ENCODE data around the gene PRICKLE1.

DNA sequence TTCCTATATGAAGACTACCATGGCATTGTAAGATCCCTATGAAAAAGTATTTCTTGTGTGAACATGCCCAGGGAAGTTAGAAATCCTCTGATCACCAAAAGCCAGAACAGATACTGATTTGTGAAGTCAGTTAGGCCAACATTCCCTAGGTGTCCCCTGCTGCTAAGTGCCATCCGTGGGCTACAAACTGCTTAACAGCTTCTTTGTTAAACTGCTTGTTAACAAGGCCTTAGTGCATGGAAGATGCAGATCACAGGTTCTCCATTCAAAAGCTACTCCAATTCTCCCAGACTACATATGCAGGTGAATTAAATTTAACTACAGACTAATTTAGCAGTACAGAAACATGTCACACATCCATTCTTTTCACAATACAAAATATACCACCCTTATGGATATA, 108.2 kb downstream of the PRICKLE1 start:
- no peak for TF ChIP-seq GATA2 (IDR thresholded peaks at IDR 0.05; ENCODE audit: low read depth, low read length)
- no peak for TF ChIP-seq GATA3 (IDR thresholded peaks at IDR 0.05; ENCODE audit: low read depth, low read length)

Data from SH-SY5Y (cell line).